ENCODE measurements around the gene ZNF354B. TPM values are rescaled to one million over a fixed set of nuclear protein-coding genes. Genes with fewer than 3 reads are reported as not detected.

Gene ZNF354B
- polyA plus RNA-seq, 1 of the 3 experiments (the other 2 are of a cell fraction): 7.1 TPM

DNA sequence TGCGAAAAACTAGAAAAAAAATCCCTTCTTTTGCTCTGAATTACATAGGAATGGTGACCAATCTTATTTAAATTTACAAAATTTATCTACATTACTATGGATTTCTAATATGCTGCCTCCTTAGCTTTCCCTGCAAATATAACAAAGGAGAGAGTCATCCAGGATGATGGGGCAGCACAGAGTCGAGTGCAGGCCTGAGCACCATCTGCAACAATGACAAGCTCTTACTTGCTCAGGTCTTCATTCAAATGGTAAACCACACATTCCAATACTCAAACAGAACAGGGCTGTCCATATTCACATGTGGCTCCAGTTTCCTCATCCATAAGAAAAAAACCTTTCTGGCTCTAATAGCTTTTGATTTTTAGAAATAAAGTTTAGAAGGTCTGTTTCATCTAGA lies 33.5 kb upstream of the ZNF354B start (continued):
- TF ChIP-seq RAD21 (IDR thresholded peaks at IDR 0.05; ENCODE audit: low read length) (no peak), SIN3A (IDR thresholded peaks at IDR 0.05; ENCODE audit: borderline replicate concordance, low read depth, low read length) (no peak), FOXM1 (IDR thresholded peaks at IDR 0.05; ENCODE audit: low read depth) (no peak)
- TF ChIP-seq, protein P1, sequence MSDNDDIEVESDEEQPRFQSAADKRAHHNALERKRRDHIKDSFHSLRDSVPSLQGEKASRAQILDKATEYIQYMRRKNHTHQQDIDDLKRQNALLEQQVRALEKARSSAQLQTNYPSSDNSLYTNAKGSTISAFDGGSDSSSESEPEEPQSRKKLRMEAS (IDR thresholded peaks at IDR 0.05; ENCODE audit: low read depth): no peak

DNA sequence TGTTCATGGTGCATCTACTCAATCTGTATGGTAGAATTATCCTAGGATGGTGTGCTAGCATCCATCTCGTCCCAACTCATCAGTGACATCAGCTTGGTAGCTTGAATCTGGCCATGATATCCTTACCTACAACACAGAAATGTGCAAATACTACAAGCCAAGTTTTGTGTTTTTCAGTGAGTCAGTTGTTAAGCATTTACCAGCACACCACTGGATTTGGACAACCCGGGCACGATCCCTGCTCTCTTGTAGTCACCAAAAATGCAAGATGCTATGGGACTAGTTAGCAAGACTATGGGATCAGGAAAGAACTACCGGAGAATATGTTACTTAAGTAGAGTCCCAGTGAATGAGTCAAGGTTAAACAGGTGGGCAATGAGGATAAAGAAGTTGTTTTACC lies 32.1 kb upstream of the ZNF354B start:
- no peaks in the 10 kb centered on the region for H3K79me2 ChIP-seq (ENCODE audit: insufficient read depth)
- H3K27ac ChIP-seq (ENCODE audit: low read depth in 2 of 2, low read length in 1 of 2): no peak overlapping the region
- H2AFZ ChIP-seq (ENCODE audit: low read depth): no peak overlapping the region
- H3K4me3 ChIP-seq (ENCODE audit: low read depth in 2 of 2, low read length in 1 of 2): no peak overlapping the region
- H3K27me3 ChIP-seq (ENCODE audit: insufficient read depth): no peaks in the 10 kb centered on the region
- CTCF ChIA-PET: no interaction called here
- 11% methylated on average over 4 of the region's 4 CpGs for WGBS (ENCODE audit: low lambda C conversion rate)
- H3K36me3 ChIP-seq (replicated peaks in 1 of 2; ENCODE audit: control insufficient read depth in 1 of 2, insufficient read depth in 2 of 2, low read length in 1 of 2): no peaks in the 10 kb centered on the region
- POLR2A ChIA-PET: no interaction called here
- H3K9me3 ChIP-seq: no peaks in the 10 kb centered on the region
- H3K9ac ChIP-seq: no peak overlapping the region
- no peak for TF ChIP-seq RCOR1 (IDR thresholded peaks at IDR 0.05; ENCODE audit: low read length)
- TF ChIP-seq GABPA (IDR thresholded peaks at IDR 0.05; ENCODE audit: low read depth): no peak
- TF ChIP-seq NRF1 (IDR thresholded peaks at IDR 0.05; ENCODE audit: low read depth, low read length): no peak
- TF ChIP-seq GATA2 (CRISPR knock-in tag; IDR thresholded peaks at IDR 0.05): no peak
- no peak for TF ChIP-seq RAD21 (IDR thresholded peaks at IDR 0.05; ENCODE audit: low read length)
- no peak for TF ChIP-seq CTCF (IDR thresholded peaks at IDR 0.05)
- no peak for TF ChIP-seq JUND (IDR thresholded peaks at IDR 0.05)
- TF ChIP-seq, protein P2, sequence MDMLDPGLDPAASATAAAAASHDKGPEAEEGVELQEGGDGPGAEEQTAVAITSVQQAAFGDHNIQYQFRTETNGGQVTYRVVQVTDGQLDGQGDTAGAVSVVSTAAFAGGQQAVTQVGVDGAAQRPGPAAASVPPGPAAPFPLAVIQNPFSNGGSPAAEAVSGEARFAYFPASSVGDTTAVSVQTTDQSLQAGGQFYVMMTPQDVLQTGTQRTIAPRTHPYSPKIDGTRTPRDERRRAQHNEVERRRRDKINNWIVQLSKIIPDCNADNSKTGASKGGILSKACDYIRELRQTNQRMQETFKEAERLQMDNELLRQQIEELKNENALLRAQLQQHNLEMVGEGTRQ (IDR thresholded peaks at IDR 0.05; ENCODE audit: borderline replicate concordance, low read depth, low read length): no peak
- TF ChIP-seq NFIC (IDR thresholded peaks at IDR 0.05; ENCODE audit: borderline replicate concordance): no peak
- TF ChIP-seq, protein P3, sequence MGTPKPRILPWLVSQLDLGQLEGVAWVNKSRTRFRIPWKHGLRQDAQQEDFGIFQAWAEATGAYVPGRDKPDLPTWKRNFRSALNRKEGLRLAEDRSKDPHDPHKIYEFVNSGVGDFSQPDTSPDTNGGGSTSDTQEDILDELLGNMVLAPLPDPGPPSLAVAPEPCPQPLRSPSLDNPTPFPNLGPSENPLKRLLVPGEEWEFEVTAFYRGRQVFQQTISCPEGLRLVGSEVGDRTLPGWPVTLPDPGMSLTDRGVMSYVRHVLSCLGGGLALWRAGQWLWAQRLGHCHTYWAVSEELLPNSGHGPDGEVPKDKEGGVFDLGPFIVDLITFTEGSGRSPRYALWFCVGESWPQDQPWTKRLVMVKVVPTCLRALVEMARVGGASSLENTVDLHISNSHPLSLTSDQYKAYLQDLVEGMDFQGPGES (IDR thresholded peaks at IDR 0.05; ENCODE audit: low read depth, low read length): no peak
- no peak for TF ChIP-seq TEAD4 (IDR thresholded peaks at IDR 0.05; ENCODE audit: borderline replicate concordance, insufficient read depth)
- no peak for TF ChIP-seq POLR2AphosphoS5 (IDR thresholded peaks at IDR 0.05; ENCODE audit: low read depth, low read length)
- no peak for TF ChIP-seq MEF2A (IDR thresholded peaks at IDR 0.05; ENCODE audit: borderline replicate concordance, low read depth)
- TF ChIP-seq TAF1 (IDR thresholded peaks at IDR 0.05; ENCODE audit: borderline replicate concordance, low read depth, low read length): no peak
- TF ChIP-seq, protein P4, sequence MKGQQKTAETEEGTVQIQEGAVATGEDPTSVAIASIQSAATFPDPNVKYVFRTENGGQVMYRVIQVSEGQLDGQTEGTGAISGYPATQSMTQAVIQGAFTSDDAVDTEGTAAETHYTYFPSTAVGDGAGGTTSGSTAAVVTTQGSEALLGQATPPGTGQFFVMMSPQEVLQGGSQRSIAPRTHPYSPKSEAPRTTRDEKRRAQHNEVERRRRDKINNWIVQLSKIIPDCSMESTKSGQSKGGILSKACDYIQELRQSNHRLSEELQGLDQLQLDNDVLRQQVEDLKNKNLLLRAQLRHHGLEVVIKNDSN (IDR thresholded peaks at IDR 0.05; ENCODE audit: borderline replicate concordance, low read depth): no peak
- H3K4me2 ChIP-seq: no peak overlapping the region
- H4K20me1 ChIP-seq (ENCODE audit: insufficient read depth): no peaks in the 10 kb centered on the region
- H3K4me1 ChIP-seq (ENCODE audit: control insufficient read depth in 1 of 2, insufficient read depth in 2 of 2, low read depth in 1 of 2, low read length in 1 of 2): no peaks in the 10 kb centered on the region
- H3K9me2 ChIP-seq: no peaks in the 10 kb centered on the region
- DNase-seq: no peak
- no peaks in the 10 kb centered on the region for H3F3A ChIP-seq (replicated peaks; ENCODE audit: insufficient read depth)

Data from SK-N-SH (cell line).